HG02571 (cell line): ENCODE results near the gene CCDC88C.
A peak's percentile ranks its signal among the peaks of the same experiment; 100 is the strongest.
"Not testable (repeated sequence)": the region's sequence is repeated elsewhere in the genome, so short reads cannot be mapped to it uniquely, and the experiment has no call there.

Source experiments
- ATAC-seq: cut with Tn5 transposase; IDR thresholded peaks from one replicate; pipeline ENCODE4 v1.9.1; 2021; ENCODE audit warnings: mild to moderate bottlenecking, moderate library complexity; ENCODE audit not compliant: unreplicated experiment

CCDC88C gene, protein sequence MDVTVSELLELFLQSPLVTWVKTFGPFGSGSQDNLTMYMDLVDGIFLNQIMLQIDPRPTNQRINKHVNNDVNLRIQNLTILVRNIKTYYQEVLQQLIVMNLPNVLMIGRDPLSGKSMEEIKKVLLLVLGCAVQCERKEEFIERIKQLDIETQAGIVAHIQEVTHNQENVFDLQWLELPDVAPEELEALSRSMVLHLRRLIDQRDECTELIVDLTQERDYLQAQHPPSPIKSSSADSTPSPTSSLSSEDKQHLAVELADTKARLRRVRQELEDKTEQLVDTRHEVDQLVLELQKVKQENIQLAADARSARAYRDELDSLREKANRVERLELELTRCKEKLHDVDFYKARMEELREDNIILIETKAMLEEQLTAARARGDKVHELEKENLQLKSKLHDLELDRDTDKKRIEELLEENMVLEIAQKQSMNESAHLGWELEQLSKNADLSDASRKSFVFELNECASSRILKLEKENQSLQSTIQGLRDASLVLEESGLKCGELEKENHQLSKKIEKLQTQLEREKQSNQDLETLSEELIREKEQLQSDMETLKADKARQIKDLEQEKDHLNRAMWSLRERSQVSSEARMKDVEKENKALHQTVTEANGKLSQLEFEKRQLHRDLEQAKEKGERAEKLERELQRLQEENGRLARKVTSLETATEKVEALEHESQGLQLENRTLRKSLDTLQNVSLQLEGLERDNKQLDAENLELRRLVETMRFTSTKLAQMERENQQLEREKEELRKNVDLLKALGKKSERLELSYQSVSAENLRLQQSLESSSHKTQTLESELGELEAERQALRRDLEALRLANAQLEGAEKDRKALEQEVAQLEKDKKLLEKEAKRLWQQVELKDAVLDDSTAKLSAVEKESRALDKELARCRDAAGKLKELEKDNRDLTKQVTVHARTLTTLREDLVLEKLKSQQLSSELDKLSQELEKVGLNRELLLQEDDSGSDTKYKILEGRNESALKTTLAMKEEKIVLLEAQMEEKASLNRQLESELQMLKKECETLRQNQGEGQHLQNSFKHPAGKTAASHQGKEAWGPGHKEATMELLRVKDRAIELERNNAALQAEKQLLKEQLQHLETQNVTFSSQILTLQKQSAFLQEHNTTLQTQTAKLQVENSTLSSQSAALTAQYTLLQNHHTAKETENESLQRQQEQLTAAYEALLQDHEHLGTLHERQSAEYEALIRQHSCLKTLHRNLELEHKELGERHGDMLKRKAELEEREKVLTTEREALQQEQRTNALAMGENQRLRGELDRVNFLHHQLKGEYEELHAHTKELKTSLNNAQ (N-terminal part only)

DNA sequence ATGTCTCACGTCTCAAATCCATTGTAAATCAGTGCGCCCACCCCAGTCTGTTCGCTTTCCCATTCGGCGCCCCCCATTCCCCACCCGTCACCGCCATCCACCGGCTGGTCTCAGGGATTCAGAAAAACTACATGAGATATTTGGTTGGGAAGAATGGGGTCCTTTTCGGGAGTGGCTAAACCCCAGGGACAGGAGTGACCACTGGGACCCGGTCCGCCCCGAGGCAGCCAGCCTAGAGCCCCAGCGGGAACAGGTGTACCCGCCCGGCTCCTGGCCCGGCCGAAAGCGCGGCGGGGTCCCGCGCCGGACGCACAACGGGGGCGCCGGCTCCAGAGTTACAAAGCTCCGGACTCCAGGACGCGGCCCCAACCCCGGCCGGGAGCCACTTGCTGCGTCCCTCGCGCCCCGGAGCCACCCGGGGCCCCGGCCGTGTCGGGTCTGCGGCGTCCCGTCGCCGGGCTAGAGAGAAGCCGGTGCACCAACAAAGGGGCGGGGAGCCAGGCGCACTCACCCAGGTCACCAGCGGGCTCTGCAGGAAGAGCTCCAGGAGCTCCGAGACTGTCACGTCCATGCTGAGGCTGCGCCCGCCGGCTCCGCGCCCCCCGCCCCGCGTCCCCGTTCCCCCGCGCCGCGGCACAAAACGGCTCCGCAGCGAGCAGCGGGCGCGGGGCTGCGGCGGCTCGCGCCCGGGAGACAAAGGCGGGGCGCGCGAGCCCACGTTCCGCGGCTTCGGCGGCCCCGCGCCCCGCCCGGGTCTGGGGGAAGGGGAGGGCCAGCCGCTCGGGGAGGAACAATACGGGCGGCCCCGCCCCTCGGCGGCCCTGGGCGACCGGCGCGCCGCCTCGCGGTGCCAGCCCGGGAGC is at the start of gene CCDC88C:
Gene CCDC88C, minus strand, starts transcription at position 701 of the 863 bp plus-strand sequence. Its CDS starts 130 bp downstream, at position 571.
- peak; percentile 59 for ATAC-seq

DNA sequence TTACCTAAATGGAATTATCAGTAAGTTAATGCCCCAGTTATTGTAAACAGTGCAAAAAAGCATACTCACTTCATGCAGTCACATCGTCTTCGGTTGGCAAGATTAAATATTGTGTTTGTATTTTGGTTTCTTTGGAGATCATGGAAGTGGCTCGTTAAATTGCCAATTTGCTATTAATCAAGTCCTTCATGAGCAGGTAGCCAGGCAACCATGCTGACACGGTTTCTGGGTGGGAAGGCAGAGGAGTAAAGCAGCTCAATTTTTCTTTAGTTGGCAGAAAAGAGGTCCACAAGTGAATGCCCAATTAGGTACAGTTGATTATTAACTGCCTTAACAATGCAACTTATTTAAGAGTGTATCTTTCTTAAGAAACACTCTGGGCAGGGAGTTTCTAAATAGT is 48.6 kb upstream of the CCDC88C start:
- ATAC-seq = no peak

DNA sequence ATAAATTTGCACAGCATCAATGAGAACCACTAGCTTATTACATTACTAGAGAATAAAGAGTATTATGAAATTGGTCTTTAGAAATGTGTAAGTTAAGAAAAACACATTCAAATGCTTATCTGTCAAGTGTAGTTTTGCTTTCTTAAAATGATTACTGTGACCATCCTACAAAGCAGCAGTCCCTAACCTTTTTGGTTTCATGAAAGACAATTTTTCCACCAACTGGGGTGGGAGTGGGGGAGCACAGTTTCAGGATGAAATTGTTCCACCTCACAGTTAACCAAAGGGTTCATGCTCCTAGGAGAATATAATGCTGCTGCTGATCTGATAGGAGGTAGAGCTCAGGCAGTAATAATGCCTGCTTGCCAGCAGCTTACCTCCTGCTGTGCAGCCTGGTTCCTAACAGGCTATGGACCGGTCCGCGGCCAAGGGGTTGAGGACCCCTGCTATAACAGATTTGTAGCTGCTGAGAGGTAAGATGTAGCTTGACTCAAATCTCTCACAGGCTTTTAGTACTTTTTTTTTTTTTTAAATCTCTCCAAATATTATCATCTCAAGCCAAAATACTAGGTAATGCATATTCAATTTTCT is 47.1 kb upstream of the CCDC88C start:
- no peak for ATAC-seq

DNA sequence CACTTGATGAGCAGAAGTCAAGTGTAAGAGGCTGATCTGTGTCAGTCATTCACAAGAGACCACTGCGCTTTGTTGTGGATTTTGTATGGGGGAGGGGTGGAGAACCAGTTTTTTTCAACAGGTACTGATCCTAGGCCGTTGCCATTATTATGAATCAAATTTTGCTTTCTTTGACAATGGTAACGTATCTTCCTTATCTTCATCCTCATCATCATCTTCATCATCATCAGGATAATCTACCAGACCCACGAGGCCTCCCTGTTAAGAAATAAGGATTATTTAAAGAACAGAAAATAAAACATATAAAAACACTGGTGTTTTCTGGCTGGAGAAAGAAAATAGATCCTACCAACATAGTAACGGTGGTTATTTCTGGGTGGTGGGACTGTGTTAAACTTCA is 41.0 kb upstream of the CCDC88C start:
- no peak for ATAC-seq

DNA sequence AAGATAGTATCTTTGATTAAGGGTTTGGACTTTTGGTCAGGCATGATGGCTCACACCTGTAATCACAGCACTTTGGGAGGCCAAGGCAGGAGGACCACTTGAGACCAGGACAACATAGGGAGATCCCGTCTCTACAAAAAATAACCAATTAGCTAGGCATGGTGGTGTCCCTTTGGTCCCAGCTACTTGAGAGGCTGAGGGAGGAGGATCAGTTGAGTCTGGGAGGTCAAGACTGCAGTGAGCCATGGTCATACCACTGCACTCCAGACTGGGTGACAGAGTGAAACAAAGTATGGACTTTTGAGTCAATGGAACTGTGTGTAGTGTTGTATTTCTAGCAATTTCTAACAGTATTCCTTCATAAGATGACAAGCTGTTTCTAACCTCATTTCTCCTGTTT is 38.7 kb upstream of the CCDC88C start:
- no peak for ATAC-seq

DNA sequence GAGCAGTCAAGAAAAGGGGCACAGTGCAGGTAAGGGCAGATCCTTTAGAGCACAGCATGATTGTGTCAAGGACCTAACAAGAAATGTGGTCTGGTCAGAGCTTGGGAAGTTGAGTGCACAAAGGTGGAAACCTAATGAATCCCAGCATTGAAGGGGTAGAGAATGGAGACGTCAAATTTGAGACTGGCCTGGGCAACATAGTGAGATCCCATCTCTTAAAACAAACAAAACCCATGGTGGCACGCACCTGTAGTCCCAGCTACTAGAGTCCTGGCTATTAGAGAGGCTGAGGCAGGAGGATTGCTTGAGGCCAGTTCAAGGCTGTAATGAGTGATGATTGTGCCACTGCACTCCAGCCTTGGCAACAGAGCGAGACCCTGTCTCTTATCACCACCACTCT is 37.0 kb upstream of the CCDC88C start:
- no peak for ATAC-seq

DNA sequence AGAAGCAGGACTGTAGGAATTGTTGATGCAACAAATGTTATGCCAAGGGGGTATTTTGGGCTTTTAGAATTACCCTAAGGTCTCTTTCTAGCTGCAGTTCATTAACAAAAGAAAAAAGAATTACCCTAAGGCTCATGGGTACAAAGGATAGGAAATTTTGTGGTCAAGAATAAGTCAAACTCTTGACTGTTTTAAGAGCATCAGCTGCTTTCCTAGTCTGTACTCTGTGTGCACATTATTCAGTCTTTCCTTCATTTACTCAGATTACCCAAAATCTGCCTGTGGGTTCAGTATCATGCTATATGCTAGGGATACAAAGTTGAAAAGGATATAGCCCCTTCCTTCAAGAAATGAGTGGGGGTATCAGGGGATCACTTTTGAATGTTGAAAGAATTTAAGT is 36.5 kb upstream of the CCDC88C start:
- ATAC-seq = no peak

DNA sequence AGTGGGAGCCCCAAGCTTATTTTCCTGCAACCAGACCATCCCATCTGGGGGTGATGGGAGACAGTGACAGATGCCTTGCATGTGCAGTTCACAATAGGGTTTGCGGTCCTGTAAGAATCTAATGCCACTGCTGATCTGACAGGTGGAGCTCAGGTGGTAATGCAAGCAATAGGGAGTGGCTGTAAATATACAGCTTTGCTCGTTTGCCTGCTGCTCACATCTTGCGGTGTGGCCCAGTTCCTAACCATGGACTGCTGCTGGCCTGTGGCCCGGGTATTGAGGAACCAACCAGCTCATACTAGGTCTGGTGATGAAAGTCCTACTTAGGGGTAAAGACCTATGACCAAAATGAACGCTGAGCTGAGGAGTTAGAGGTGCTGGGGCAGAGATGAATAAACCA is 36.1 kb upstream of the CCDC88C start:
- no peak for ATAC-seq

DNA sequence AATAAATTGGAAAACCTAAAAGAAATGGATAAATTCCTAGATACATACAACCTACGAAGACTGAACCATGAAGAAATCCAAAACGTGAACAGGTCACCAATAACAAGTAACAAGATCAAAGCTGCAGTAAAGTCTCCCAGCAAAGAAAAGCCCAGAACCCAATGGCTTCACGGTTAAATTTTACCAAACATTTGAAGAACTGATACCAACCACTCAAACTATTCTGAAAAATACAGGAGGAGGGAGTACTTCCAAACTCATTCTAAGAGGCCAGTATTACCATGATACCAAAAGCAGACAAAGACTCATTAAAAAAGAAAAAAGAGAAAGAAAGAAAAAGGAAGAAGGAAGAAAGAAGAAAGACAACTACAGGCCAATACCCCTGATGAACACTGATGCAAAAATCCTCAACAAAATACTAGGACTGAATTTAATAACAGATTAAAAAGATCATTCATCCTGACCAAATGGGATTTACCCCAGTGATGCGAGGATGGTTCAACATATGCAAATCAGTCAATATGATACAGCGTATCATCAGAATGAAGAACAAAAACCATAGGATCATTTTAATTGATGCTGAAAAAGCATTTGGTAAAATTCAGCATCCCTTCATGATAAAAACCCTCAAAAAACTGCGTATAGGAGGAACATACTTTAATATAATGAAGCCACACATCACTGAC is 26.9 kb upstream of the CCDC88C start:
- ATAC-seq = no peak

DNA sequence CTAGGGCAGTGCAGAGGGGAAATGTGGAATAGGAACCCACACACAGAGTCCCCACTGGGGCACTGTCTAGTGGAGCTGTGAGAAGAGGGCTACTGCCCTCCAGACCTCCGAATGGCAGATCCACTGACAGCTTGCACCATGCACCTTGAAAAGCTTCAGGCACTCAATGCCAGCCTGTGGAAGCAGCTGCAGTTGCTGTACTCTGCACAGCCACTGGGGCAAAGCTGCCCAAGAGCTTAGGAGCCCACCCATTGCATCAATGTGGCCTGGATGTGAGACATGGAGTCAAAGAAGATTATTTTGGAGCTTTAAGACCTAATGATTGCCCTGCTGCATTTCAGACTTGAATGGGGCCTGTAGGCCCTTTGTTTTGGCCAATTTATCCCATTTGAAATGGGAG is 21.7 kb upstream of the CCDC88C start:
- no peak for ATAC-seq

DNA sequence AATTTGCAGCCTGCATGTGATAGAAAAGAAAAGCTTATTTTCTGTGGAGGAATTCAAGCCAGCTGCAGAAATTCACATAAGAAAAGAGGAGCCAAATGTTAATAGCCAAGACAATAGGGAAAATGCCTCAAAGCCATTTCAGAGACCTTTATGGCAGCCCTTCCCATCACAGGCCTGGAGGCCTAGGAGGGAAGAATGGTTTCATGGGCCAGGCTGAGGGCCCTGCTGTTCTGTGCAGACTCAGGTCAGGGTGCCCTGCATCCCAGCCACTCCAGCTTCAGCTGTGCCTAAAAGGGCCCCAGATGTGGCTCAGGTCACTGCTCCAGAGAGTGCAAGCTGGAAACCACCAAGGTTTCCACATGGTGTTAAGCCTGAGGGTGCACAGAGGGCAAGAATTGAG is 21.2 kb upstream of the CCDC88C start:
- ATAC-seq = no peak

DNA sequence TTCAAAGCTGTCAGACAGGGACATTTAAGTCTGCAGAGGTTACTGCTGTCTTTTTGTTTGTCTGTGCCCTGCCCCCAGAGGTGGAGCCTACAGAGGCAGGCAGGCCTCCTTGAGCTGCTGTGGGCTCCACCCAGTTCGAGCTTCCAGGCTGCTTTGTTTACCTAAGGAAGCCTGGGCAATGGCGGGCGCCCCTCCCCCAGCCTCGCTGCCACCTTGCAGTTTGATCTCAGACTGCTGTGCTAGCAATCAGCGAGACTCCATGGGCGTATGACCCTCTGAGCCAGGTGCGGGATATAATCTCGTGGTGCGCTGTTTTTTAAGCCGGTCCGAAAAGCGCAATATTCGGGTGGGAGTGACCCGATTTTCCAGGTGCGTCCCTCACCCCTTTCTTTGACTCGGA is 18.6 kb upstream of the CCDC88C start:
- not testable (repeated sequence) for ATAC-seq

DNA sequence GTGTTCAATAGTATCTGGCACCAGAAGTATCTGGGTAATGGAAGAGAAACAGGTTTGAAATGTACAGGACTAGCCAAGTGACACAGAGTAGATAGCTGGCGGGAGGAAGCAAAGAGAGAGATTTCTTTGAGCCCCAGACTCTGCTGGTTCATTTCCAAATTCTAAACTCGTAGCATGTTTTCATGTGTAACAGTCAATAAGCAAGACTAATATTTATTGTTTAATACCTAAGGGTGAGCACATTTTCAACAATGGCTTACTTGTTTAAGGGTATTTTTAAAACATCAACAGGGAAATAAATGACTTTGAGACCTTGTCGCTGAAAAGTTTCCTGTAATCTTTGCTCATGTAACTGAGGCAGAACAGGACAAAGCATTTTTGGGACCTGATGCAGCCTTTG is 11.8 kb upstream of the CCDC88C start:
- ATAC-seq = no peak

DNA sequence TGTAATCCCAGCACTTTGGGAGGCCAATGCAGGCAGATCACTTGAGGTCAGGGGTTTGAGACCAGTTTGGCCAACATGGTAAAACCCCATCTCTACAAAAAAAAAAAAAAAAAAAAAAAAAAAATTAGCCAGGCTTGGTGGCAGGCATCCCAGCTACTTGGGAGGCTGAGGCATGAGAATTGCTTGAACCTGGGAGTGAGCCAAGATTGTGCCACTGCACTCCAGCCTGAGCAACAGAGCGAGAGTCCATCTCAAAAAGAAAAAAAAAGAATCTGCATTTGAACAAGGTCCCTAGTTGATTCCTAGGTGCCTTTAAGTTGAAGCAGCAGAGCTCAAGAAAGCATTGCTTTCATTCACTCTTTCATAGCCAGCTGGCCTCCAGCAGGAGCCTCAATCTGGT is 11.3 kb upstream of the CCDC88C start:
- ATAC-seq = not testable (repeated sequence)

DNA sequence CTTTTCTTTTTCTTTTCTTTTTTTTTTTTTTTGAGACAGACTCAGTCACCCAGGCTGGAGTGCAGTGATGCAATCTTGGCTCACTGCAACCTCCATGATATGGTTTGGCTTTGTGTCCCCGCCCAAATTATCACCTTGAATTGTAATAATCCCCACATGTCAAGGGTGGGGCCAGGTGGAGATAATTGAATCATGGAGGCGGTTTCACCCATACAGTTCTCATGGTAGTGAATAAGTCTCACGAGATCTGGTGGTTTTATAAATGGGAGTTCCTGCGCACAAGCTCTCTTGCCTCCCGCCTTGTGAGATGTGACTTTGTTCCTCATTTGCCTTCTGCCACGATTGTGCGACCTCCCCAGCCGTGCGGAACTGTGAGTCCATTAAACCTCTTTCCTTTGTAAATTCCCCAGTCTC is 7.9 kb upstream of the CCDC88C start:
- not testable (repeated sequence) for ATAC-seq

DNA sequence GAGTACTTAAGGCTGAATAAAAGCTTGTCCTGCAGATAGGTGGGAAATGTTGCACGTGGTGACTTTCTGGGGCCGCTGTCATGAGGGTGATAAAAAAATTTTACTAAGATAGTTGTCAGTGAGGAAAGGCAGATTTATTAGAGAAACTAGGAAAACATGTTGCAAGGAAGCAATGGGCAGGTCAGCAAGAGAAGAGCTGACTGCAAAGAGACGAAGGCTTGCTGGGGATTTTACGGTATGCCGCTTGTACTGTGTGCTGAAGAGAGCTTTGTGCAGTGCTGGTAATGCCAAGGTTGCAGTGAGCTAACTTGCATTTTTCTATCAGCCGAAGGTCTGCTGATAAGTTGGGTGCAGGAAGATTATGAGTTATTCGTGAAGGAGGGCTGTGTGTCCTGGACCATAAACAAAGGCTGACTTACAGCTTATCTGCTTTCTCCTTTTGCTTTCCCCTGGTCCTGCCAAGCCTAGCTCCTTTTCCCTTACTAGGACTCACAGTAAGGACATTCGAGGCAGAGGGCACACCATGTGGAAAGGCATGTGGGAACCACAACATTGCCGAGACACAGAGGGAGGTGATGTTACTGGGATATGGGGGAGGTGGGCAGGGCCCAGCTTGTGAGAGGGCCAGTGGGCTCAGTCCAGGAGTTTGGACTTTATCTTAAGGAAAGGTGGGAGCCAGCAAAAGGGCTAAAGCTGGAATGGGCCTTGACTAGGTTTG is 7.4 kb upstream of the CCDC88C start:
- no peak for ATAC-seq

DNA sequence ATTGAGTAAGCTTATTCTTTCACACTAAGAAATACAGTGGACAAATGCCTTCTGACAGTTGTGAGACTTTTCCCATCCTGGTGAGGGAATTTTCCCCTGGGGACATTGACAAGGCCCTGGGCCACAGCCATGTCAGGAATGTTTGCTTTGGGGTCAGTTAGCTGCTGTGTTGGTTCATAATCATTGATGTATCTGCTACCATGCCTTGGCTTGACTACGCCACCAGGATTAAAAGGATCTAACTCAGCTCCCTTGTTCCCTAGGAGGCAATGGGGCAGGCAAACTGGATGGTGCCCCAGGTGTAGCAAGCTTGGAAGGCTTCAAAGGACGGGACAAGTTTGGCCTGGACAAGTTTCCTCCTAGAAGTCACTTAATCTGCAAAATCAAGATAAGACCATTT is 3.1 kb upstream of the CCDC88C start:
- ATAC-seq = no peak

DNA sequence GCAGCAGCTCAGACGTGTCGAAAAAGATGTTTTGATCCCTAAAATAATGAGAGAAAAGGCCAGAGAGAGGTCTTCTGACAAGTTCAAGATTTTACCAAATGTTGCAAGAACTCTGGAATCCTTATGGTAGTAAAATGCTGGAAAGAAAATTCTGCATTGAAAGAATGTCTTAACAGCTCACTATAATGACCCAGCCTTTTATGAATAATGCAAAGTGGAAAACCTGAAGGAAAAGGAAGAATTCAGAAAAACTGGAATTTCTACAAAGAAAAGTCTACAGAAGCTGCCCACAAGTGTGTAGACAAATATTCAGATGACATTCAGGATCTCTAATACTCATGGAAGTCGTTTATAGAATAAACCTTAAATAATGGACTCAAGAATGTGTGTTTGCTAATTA is 1.8 kb upstream of the CCDC88C start:
- ATAC-seq = no peak

DNA sequence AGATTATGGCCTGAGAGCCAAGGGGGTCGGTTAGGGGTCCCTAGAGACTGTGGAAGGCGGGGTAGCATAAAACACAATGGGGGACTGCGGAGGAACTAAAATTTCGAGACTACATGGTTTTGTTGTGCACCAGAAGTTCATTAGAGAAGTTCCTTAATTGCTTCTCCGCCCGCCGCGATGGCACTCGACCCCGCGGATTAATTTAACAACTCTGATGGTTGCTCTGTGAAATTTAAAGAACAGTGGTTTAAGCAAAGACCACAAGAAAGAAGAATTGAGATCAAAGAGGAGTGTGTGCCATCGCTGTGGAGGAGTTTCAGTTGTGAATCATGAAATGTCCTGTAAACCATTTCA is 1.4 kb upstream of the CCDC88C start:
- no peak for ATAC-seq
